Esophagus squamous epithelium (tissue), 4 donors: ENCODE results near the gene SPR.

Experiments used
- POLR2A ChIP-seq, 4 donors: fragments of 450-650 bp; IDR thresholded peaks; one replicate each; pipeline ENCODE4 v1.6.1; 2017; ENCODE audit warnings: antibody characterized with exemption in 4 of 4, mild to moderate bottlenecking in 4 of 4, moderate library complexity in 3 of 4
- TF ChIP-seq, protein P1 (sequence below), 6 experiments: fragments of 450-650 bp in 4 of 6; fragments of 200-600 bp in 2 of 6; sonication (generic) in 2 of 6; IDR thresholded peaks; one replicate each; pipeline ENCODE4 v1.5.1; 2016 to 2019; ENCODE audit warnings: antibody characterized with exemption in 6 of 6, mild to moderate bottlenecking in 4 of 6, moderate library complexity in 4 of 6

DNA sequence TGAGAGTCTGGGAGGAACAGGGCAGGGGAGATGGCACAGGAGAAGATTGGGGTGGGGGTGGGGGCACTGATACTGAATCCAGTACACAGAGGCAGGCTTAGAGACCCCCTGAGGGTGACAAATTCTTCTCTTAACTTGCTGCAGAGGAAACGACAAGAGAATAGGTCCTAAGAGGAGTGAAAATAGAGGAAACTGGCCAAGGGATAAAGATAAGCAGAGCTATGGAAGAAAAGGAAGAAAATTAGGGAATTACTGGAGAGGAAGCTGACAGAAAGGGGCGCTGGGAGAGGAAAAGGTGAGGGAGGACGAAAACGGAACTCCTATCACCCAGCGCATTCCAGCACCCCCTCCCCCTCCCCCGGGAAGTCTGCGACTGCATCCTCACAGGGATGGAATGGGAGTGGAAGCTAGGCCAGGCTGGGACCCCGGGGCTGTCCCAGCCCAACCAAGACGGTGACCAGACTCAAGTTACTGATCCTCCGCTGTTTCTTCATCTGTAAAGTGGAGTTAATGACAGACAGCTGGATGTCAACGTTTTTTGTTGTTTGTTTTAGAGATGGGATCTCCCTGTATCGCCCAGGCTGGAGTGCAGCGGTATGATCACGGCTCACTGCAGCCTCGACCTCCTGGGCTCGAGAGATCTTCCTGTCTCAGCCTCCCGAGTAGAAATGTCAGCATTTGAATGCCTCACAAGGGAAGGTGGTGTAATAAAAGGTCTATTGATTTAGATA lies 27.5 kb downstream of the SPR start:
- TF ChIP-seq, protein P1, sequence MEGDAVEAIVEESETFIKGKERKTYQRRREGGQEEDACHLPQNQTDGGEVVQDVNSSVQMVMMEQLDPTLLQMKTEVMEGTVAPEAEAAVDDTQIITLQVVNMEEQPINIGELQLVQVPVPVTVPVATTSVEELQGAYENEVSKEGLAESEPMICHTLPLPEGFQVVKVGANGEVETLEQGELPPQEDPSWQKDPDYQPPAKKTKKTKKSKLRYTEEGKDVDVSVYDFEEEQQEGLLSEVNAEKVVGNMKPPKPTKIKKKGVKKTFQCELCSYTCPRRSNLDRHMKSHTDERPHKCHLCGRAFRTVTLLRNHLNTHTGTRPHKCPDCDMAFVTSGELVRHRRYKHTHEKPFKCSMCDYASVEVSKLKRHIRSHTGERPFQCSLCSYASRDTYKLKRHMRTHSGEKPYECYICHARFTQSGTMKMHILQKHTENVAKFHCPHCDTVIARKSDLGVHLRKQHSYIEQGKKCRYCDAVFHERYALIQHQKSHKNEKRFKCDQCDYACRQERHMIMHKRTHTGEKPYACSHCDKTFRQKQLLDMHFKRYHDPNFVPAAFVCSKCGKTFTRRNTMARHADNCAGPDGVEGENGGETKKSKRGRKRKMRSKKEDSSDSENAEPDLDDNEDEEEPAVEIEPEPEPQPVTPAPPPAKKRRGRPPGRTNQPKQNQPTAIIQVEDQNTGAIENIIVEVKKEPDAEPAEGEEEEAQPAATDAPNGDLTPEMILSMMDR (IDR thresholded peaks at IDR 0.05), result no peak
- TF ChIP-seq POLR2A (IDR thresholded peaks at IDR 0.05), result no peak
